WERI-Rb-1 (cell line): ENCODE results near the gene IL12RB2.
"Not testable (repeated sequence)": the region's sequence is repeated elsewhere in the genome, so short reads cannot be mapped to it uniquely, and the experiment has no call there.

Experiments used
- DNase-seq: peaks from one replicate; pipeline ENCODE4 v3.0.0-alpha.2; 2020
- H3K27ac ChIP-seq: fragments of 250-450 bp; sonication (Bioruptor Pico); 2 replicates; pipeline ENCODE4 v1.5.1; 2020; ENCODE audit warnings: mild to moderate bottlenecking, moderate library complexity
- H3K27me3 ChIP-seq: fragments of 250-450 bp; sonication (Bioruptor Pico); 2 replicates; pipeline ENCODE4 v1.5.1; 2021; ENCODE audit warnings: mild to moderate bottlenecking, low read depth, moderate library complexity; ENCODE audit not compliant: insufficient read depth, severe bottlenecking
- H3K36me3 ChIP-seq: fragments of 250-450 bp; sonication (Bioruptor Pico); 2 replicates; pipeline ENCODE4 v1.5.1; 2020; ENCODE audit warnings: mild to moderate bottlenecking, moderate library complexity
- H3K4me3 ChIP-seq: 2 replicates; pipeline ENCODE4 v1.5.1; 2011; ENCODE audit warnings: low read depth, mild to moderate bottlenecking, control low read depth, low read length
- H3K9me3 ChIP-seq: fragments of 250-450 bp; sonication (Bioruptor Pico); 2 replicates; pipeline ENCODE4 v1.5.1; 2021; ENCODE audit warnings: mild to moderate bottlenecking, moderate library complexity; ENCODE audit not compliant: severe bottlenecking
- TF ChIP-seq, protein P1 (sequence below): IDR thresholded peaks from 2 replicates; pipeline ENCODE4 v1.5.1; 2011; ENCODE audit warnings: low read depth, mild to moderate bottlenecking, control low read depth, inconsistent platforms, low read length

Gene IL12RB2

GRCh38 chr1:67440339-67440738 lies 132.7 kb downstream of the IL12RB2 start:
- Histone ChIP-seq H3K36me3 (no peaks in the 10 kb centered on the region), H3K9me3 (no peaks in the 10 kb centered on the region), H3K27me3 (no peaks in the 10 kb centered on the region), H3K27ac (no peak overlapping the region), H3K4me3 (no peak overlapping the region)
- TF ChIP-seq, protein P1, sequence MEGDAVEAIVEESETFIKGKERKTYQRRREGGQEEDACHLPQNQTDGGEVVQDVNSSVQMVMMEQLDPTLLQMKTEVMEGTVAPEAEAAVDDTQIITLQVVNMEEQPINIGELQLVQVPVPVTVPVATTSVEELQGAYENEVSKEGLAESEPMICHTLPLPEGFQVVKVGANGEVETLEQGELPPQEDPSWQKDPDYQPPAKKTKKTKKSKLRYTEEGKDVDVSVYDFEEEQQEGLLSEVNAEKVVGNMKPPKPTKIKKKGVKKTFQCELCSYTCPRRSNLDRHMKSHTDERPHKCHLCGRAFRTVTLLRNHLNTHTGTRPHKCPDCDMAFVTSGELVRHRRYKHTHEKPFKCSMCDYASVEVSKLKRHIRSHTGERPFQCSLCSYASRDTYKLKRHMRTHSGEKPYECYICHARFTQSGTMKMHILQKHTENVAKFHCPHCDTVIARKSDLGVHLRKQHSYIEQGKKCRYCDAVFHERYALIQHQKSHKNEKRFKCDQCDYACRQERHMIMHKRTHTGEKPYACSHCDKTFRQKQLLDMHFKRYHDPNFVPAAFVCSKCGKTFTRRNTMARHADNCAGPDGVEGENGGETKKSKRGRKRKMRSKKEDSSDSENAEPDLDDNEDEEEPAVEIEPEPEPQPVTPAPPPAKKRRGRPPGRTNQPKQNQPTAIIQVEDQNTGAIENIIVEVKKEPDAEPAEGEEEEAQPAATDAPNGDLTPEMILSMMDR: no peak
- no peak for DNase-seq

DNA sequence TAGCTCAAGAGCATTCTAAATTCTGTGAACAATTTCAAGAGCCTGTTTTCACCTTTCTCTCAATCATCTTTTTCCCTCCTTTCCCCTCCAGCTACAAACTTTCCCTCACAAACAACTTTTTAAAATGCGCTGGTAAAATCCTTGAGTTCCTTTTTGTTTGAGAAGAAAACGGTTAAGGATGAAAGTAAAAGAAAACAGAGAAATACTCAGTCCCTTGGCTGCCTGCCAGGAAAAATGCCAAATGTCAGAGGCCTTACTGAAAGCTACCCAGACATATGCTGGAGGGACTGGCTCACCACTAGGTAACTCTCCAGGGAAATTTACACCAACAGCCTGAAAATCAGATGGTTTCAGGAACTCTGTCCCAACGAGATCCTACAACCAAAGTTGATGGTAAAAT lies 133.5 kb downstream of the IL12RB2 start:
- H3K9me3 ChIP-seq: no peaks in the 10 kb centered on the region
- no peaks in the 10 kb centered on the region for H3K27me3 ChIP-seq
- peak overlapping the region; percentile 3 for H3K27ac ChIP-seq
- no peak overlapping the region for H3K4me3 ChIP-seq
- TF ChIP-seq, protein P1: no peak
- no peaks in the 10 kb centered on the region for H3K36me3 ChIP-seq
- no peak for DNase-seq

DNA sequence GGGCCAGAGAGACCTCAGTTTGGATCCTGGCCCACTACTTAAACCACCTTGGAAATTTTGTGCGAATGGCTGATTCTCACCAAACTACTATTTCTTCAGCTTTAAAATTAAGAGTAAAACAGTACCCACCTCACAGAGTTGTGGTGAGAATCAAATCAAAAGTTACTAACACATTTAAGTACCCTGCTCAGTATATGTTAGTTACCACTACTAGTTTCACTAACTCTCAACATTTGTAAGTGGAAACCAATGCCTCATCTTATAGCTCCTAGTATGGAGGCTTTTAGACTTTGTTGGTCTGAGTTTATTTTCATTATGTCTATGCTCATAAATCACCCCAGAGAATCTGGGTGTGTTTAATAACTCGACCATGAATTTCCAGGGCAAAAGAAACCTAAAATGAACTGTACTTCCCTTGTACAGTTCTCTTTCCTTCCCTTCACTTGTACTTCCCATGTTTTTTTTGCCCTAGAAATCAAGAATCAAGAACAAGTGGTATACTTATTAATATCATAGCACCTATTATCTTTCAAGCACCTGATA lies 134.1 kb downstream of the IL12RB2 start:
- peak overlapping the region; percentile 11 for H3K27ac ChIP-seq
- TF ChIP-seq, protein P1: no peak
- H3K9me3 ChIP-seq: no peaks in the 10 kb centered on the region
- H3K27me3 ChIP-seq: no peaks in the 10 kb centered on the region
- no peaks in the 10 kb centered on the region for H3K36me3 ChIP-seq
- no peak for DNase-seq
- H3K4me3 ChIP-seq: no peak overlapping the region

DNA sequence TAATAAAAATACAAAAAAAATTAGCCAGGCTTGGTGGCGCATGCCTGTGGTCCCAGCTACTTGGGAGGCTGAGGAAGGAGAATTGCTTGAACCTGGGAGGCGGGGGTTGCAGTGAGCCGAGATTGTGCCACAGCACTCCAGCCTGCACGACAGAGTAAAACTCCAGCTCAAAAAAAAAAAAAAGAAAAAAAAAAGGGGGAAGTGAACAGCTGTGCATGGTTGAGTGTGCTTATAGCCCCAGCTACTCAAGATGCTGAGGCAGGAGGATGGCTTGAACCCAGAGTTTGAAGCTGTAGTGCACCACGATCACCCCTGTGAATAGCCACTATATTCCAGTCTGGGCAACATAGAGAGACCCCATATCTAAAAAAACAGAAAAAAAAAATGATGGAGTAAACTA lies 138.3 kb downstream of the IL12RB2 start:
- not testable (repeated sequence) for H3K27ac ChIP-seq, H3K36me3 ChIP-seq, DNase-seq, H3K9me3 ChIP-seq, H3K4me3 ChIP-seq, H3K27me3 ChIP-seq
